ENCODE measurements around the gene EML5. TPM values are rescaled to one million over a fixed set of nuclear protein-coding genes. Genes with fewer than 3 reads are reported as not detected.

Gene EML5
- total RNA-seq, 1 experiment from 2014 or later = 0.32 TPM

GRCh38 chr14:88727057-88727456 is 65.7 kb downstream of the EML5 start:
- BruUV-seq (replicated peaks) = no TSS peak
- no peaks in the 10 kb centered on the region for H3K4me1 ChIP-seq (ENCODE audit: insufficient read depth, low read length, poor library complexity, severe bottlenecking)
- no peak for DNase-seq (ENCODE audit: low spot score)

GRCh38 chr14:88710709-88711108 is 82.0 kb downstream of the EML5 start:
- H3K4me1 ChIP-seq (ENCODE audit: insufficient read depth, low read length, poor library complexity, severe bottlenecking) = no peaks in the 10 kb centered on the region
- H3K27ac ChIP-seq (ENCODE audit: low read depth, low read length, poor library complexity, severe bottlenecking) = no peak overlapping the region
- CTCF ChIA-PET = no interaction called here
- no peaks in the 10 kb centered on the region for H3K9me3 ChIP-seq (ENCODE audit: low read depth, low read length, poor library complexity, severe bottlenecking)
- intact Hi-C loops (cut with micrococcal nuclease; ENCODE audit: unreplicated experiment) = no loop called here
- no peaks in the 10 kb centered on the region for H3K36me3 ChIP-seq (ENCODE audit: insufficient read depth, low read length, poor library complexity, severe bottlenecking)
- BruUV-seq (replicated peaks) = no TSS peak
- H3K4me3 ChIP-seq (ENCODE audit: low read depth, low read length, poor library complexity, severe bottlenecking) = no peak overlapping the region
- H3K27me3 ChIP-seq (replicated peaks; ENCODE audit: insufficient read depth, low read depth, low read length, poor library complexity) = no peaks in the 10 kb centered on the region
- TF ChIP-seq EZH2 (IDR thresholded peaks at IDR 0.05; ENCODE audit: borderline replicate concordance, low read depth, low read length, poor library complexity, severe bottlenecking) = no peak
- TF ChIP-seq CTCF (conservative IDR thresholded peaks at IDR 0.05; ENCODE audit: low read depth, low read length) = no peak
- no peak for DNase-seq (ENCODE audit: low spot score)
- POLR2A ChIA-PET (ENCODE audit: low non-redundant PET) = no interaction called here

More at GRCh38 chr14:88727057-88727456, 65.7 kb downstream of the EML5 start:
- Histone ChIP-seq H3K27ac (ENCODE audit: low read depth, low read length, poor library complexity, severe bottlenecking) (no peak overlapping the region), H3K4me3 (ENCODE audit: low read depth, low read length, poor library complexity, severe bottlenecking) (no peak overlapping the region), H3K36me3 (ENCODE audit: insufficient read depth, low read length, poor library complexity, severe bottlenecking) (no peaks in the 10 kb centered on the region), H3K9me3 (ENCODE audit: low read depth, low read length, poor library complexity, severe bottlenecking) (no peaks in the 10 kb centered on the region), H3K27me3 (replicated peaks; ENCODE audit: insufficient read depth, low read depth, low read length, poor library complexity) (peaks cover 3% of the 10 kb centered on the region)
- ChIA-PET CTCF (no interaction called here), POLR2A (ENCODE audit: low non-redundant PET) (interaction anchor here (0.5 kb wide), 1 partner anchor 14 kb away, joined by 5 read pairs; no protein-coding TSS in a partner anchor)
- TF ChIP-seq CTCF (conservative IDR thresholded peaks at IDR 0.05; ENCODE audit: low read depth, low read length) (no peak), EZH2 (IDR thresholded peaks at IDR 0.05; ENCODE audit: borderline replicate concordance, low read depth, low read length, poor library complexity, severe bottlenecking) (no peak)
- intact Hi-C loops (cut with micrococcal nuclease; ENCODE audit: unreplicated experiment) = no loop called here

- H3K27me3 ChIP-seq (replicated peaks; ENCODE audit: insufficient read depth, low read depth, low read length, poor library complexity) = peaks cover 9% of the 10 kb centered on the region
- no TSS peak for BruUV-seq (replicated peaks)
- POLR2A ChIA-PET (ENCODE audit: low non-redundant PET) = no interaction called here
- no peak overlapping the region for H3K4me3 ChIP-seq (ENCODE audit: low read depth, low read length, poor library complexity, severe bottlenecking)
- intact Hi-C loops (cut with micrococcal nuclease; ENCODE audit: unreplicated experiment) = no loop called here
- CTCF ChIA-PET = no interaction called here
- no peak for DNase-seq (ENCODE audit: low spot score)
- no peaks in the 10 kb centered on the region for H3K4me1 ChIP-seq (ENCODE audit: insufficient read depth, low read length, poor library complexity, severe bottlenecking)
- no peaks in the 10 kb centered on the region for H3K9me3 ChIP-seq (ENCODE audit: low read depth, low read length, poor library complexity, severe bottlenecking)
- no peak overlapping the region for H3K27ac ChIP-seq (ENCODE audit: low read depth, low read length, poor library complexity, severe bottlenecking)
- TF ChIP-seq EZH2 (IDR thresholded peaks at IDR 0.05; ENCODE audit: borderline replicate concordance, low read depth, low read length, poor library complexity, severe bottlenecking) = no peak
- no peak for TF ChIP-seq CTCF (conservative IDR thresholded peaks at IDR 0.05; ENCODE audit: low read depth, low read length)
- H3K36me3 ChIP-seq (ENCODE audit: insufficient read depth, low read length, poor library complexity, severe bottlenecking) = no peaks in the 10 kb centered on the region
Observed at GRCh38 chr14:88707088-88707487, 85.7 kb downstream of the EML5 start.
